ENCODE data around the gene CRYBB3.
"Not testable (repeated sequence)": the region's sequence is repeated elsewhere in the genome, so short reads cannot be mapped to it uniquely, and the experiment has no call there.

CRYBB3 gene

GRCh38 chr22:25230760-25231159 lies 31.1 kb downstream of the CRYBB3 start:
- H2BK15ac ChIP-seq (ENCODE audit: low read depth, poor library complexity, severe bottlenecking); H3K36me3 ChIP-seq (ENCODE audit: control insufficient read depth in 1 of 2, insufficient read depth in 2 of 2, low read depth in 1 of 2, low read length in 2 of 2); H3K4me2 ChIP-seq (ENCODE audit: low read length, poor library complexity, severe bottlenecking); H3K27ac ChIP-seq (ENCODE audit: low read length, poor library complexity, severe bottlenecking); H2BK5ac ChIP-seq (ENCODE audit: low read depth, low read length, poor library complexity, severe bottlenecking); H2AFZ ChIP-seq (ENCODE audit: low read depth, low read length); H3K9me3 ChIP-seq (ENCODE audit: control insufficient read depth, low read length); H3K4me3 ChIP-seq (ENCODE audit: insufficient read depth in 1 of 2, low read depth in 1 of 2, low read length in 2 of 2); H4K91ac ChIP-seq (ENCODE audit: low read length); H3K9ac ChIP-seq (ENCODE audit: low read length); H3K4ac ChIP-seq (ENCODE audit: low read depth in 1 of 2, low read length in 2 of 2); H3K79me1 ChIP-seq (replicated peaks; ENCODE audit: low read length, poor library complexity, severe bottlenecking); H2BK12ac ChIP-seq (ENCODE audit: low read length in 2 of 2); H4K8ac ChIP-seq (ENCODE audit: low read length); H2BK120ac ChIP-seq (ENCODE audit: low read depth, low read length); H3K14ac ChIP-seq (ENCODE audit: low read length in 2 of 2); DNase-seq; H3K23ac ChIP-seq (ENCODE audit: low read length in 2 of 2); H3K4me1 ChIP-seq (ENCODE audit: control insufficient read depth, insufficient read depth, low read depth, low read length); H3K18ac ChIP-seq (ENCODE audit: low read depth in 1 of 2, low read length in 2 of 2); H2AK5ac ChIP-seq (ENCODE audit: low read length, severe bottlenecking): not testable (repeated sequence)
- H3K27me3 ChIP-seq (ENCODE audit: control insufficient read depth in 1 of 2, insufficient read depth in 1 of 2, low read length in 2 of 2): peaks cover 8 to 26% of the 10 kb centered on the region in 2 experiments
- 56% methylated on average over 2 of the region's 2 CpGs for WGBS

DNA sequence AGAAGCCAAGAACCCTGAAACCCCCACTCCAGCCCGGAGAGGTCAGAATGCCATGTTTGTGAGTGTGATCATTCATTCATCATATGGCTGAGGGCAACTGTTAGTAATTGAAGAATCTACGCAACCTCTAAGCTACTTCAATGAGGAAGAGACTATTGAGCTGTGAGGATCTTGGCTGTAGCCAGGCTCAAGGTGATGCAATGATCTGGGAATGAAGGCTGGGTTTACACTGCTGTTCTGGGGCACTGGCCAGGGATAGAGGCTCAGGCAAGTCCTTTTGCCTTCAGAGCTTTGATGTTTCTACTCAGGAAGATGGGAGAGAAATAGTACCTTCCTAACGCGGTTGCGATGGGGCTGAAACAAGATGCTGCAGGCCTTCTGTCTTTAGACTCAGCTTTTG lies 32.6 kb downstream of the CRYBB3 start:
- no peak overlapping the region for H2AFZ ChIP-seq (ENCODE audit: low read depth, low read length)

GRCh38 chr22:25233706-25234105 lies 34.0 kb downstream of the CRYBB3 start:
- not testable (repeated sequence) for H2BK12ac ChIP-seq (ENCODE audit: low read length in 2 of 2); H2AFZ ChIP-seq (ENCODE audit: low read depth, low read length); H3K4me1 ChIP-seq (ENCODE audit: control insufficient read depth, insufficient read depth, low read depth, low read length); H3K36me3 ChIP-seq (ENCODE audit: control insufficient read depth in 1 of 2, insufficient read depth in 2 of 2, low read depth in 1 of 2, low read length in 2 of 2); H4K91ac ChIP-seq (ENCODE audit: low read length); H2BK120ac ChIP-seq (ENCODE audit: low read depth, low read length); H2AK5ac ChIP-seq (ENCODE audit: low read length, severe bottlenecking); H3K9me3 ChIP-seq (ENCODE audit: control insufficient read depth, low read length); H4K8ac ChIP-seq (ENCODE audit: low read length); H3K14ac ChIP-seq (ENCODE audit: low read length in 2 of 2); DNase-seq; H3K9ac ChIP-seq (ENCODE audit: low read length); H3K4ac ChIP-seq (ENCODE audit: low read depth in 1 of 2, low read length in 2 of 2); H3K27ac ChIP-seq (ENCODE audit: low read length, poor library complexity, severe bottlenecking); H2BK5ac ChIP-seq (ENCODE audit: low read depth, low read length, poor library complexity, severe bottlenecking); H3K79me1 ChIP-seq (replicated peaks; ENCODE audit: low read length, poor library complexity, severe bottlenecking); H3K18ac ChIP-seq (ENCODE audit: low read depth in 1 of 2, low read length in 2 of 2); H2BK15ac ChIP-seq (ENCODE audit: low read depth, poor library complexity, severe bottlenecking); H3K4me3 ChIP-seq (ENCODE audit: insufficient read depth in 1 of 2, low read depth in 1 of 2, low read length in 2 of 2); H3K4me2 ChIP-seq (ENCODE audit: low read length, poor library complexity, severe bottlenecking); H3K23ac ChIP-seq (ENCODE audit: low read length in 2 of 2)
- H3K27me3 ChIP-seq (ENCODE audit: control insufficient read depth in 1 of 2, insufficient read depth in 1 of 2, low read length in 2 of 2): peaks cover 17 to 36% of the 10 kb centered on the region in 2 experiments

More for the DNA sequence above, 32.6 kb downstream of the CRYBB3 start:
- Histone ChIP-seq H3K9ac (ENCODE audit: low read length) (no peak overlapping the region), H3K27ac (ENCODE audit: low read length, poor library complexity, severe bottlenecking) (no peak overlapping the region), H3K4me1 (ENCODE audit: control insufficient read depth, insufficient read depth, low read depth, low read length) (peaks cover 5% of the 10 kb centered on the region), H3K79me1 (replicated peaks; ENCODE audit: low read length, poor library complexity, severe bottlenecking) (no peaks in the 10 kb centered on the region), H3K4me2 (ENCODE audit: low read length, poor library complexity, severe bottlenecking) (no peak overlapping the region), H2BK5ac (ENCODE audit: low read depth, low read length, poor library complexity, severe bottlenecking) (no peak overlapping the region), H4K8ac (ENCODE audit: low read length) (no peak overlapping the region), H3K36me3 (ENCODE audit: control insufficient read depth in 1 of 2, insufficient read depth in 2 of 2, low read depth in 1 of 2, low read length in 2 of 2) (no peaks in the 10 kb centered on the region), H3K14ac (ENCODE audit: low read length in 2 of 2) (no peak overlapping the region), H2BK120ac (ENCODE audit: low read depth, low read length) (no peak overlapping the region), H3K9me3 (ENCODE audit: control insufficient read depth, low read length) (no peaks in the 10 kb centered on the region), H3K4ac (ENCODE audit: low read depth in 1 of 2, low read length in 2 of 2) (no peak overlapping the region), H3K18ac (ENCODE audit: low read depth in 1 of 2, low read length in 2 of 2) (no peak overlapping the region), H2BK15ac (ENCODE audit: low read depth, poor library complexity, severe bottlenecking) (no peak overlapping the region), H3K27me3 (ENCODE audit: control insufficient read depth in 1 of 2, insufficient read depth in 1 of 2, low read length in 2 of 2) (peaks cover 12 to 31% of the 10 kb centered on the region in 2 experiments), H2AK5ac (ENCODE audit: low read length, severe bottlenecking) (no peak overlapping the region), H3K4me3 (ENCODE audit: insufficient read depth in 1 of 2, low read depth in 1 of 2, low read length in 2 of 2) (no peak overlapping the region), H2BK12ac (ENCODE audit: low read length in 2 of 2) (no peak overlapping the region), H4K91ac (ENCODE audit: low read length) (no peak overlapping the region), H3K23ac (ENCODE audit: low read length in 2 of 2) (no peak overlapping the region)
- 90% methylated on average over 5 of the region's 5 CpGs for WGBS
- no peak for DNase-seq

GRCh38 chr22:25235547-25236290 lies 36.1 kb downstream of the CRYBB3 start:
- Histone ChIP-seq H3K36me3 (ENCODE audit: control insufficient read depth in 1 of 2, insufficient read depth in 2 of 2, low read depth in 1 of 2, low read length in 2 of 2) (no peaks in the 10 kb centered on the region), H3K9me3 (ENCODE audit: control insufficient read depth, low read length) (no peaks in the 10 kb centered on the region), H4K91ac (ENCODE audit: low read length) (no peak overlapping the region), H3K27ac (ENCODE audit: low read length, poor library complexity, severe bottlenecking) (no peak overlapping the region), H3K18ac (ENCODE audit: low read depth in 1 of 2, low read length in 2 of 2) (no peak overlapping the region), H4K8ac (ENCODE audit: low read length) (no peak overlapping the region), H2BK5ac (ENCODE audit: low read depth, low read length, poor library complexity, severe bottlenecking) (no peak overlapping the region), H3K4me3 (ENCODE audit: insufficient read depth in 1 of 2, low read depth in 1 of 2, low read length in 2 of 2) (peak overlapping the region in 1 of 2 experiments; percentile 39), H3K4ac (ENCODE audit: low read depth in 1 of 2, low read length in 2 of 2) (no peak overlapping the region), H2AK5ac (ENCODE audit: low read length, severe bottlenecking) (no peak overlapping the region), H2AFZ (ENCODE audit: low read depth, low read length) (no peak overlapping the region), H3K14ac (ENCODE audit: low read length in 2 of 2) (no peak overlapping the region), H3K27me3 (ENCODE audit: control insufficient read depth in 1 of 2, insufficient read depth in 1 of 2, low read length in 2 of 2) (peaks cover 17 to 40% of the 10 kb centered on the region in 2 experiments), H3K4me1 (ENCODE audit: control insufficient read depth, insufficient read depth, low read depth, low read length) (peaks cover 5% of the 10 kb centered on the region), H3K79me1 (replicated peaks; ENCODE audit: low read length, poor library complexity, severe bottlenecking) (no peaks in the 10 kb centered on the region), H2BK15ac (ENCODE audit: low read depth, poor library complexity, severe bottlenecking) (no peak overlapping the region), H2BK120ac (ENCODE audit: low read depth, low read length) (no peak overlapping the region), H3K9ac (ENCODE audit: low read length) (no peak overlapping the region), H3K23ac (ENCODE audit: low read length in 2 of 2) (no peak overlapping the region), H3K4me2 (ENCODE audit: low read length, poor library complexity, severe bottlenecking) (no peak overlapping the region), H2BK12ac (ENCODE audit: low read length in 2 of 2) (no peak overlapping the region)
- 16% methylated on average over 29 of the region's 30 CpGs for WGBS
- DNase-seq: peak; percentile 71
